Umbilical cord (tissue), 2 donors: ENCODE results near the gene TTC38. TPM values are rescaled to one million over a fixed set of nuclear protein-coding genes. Genes with fewer than 3 reads are reported as not detected.
"Not testable (repeated sequence)": the region's sequence is repeated elsewhere in the genome, so short reads cannot be mapped to it uniquely, and the experiment has no call there.

Experiments
- DNase-seq: peaks from one replicate; pipeline ENCODE4 v3.0.0-alpha.2; 2015; ENCODE audit warnings: low spot score
- total RNA-seq: library from RNA; depleted of rRNA; stranded (reverse); fragments of >200 nt; gene quantifications from one replicate; pipeline ENCODE4 v1.2.3, GENCODE V29; 2014; ENCODE audit warnings: low replicate concordance; ENCODE audit not compliant: insufficient read depth

The TTC38 gene
- total RNA-seq, 1 donor from 2014 or later = 20.7 TPM

- DNase-seq = no peak
Observed at GRCh38 chr22:46295277-46295971, 27.6 kb downstream of the TTC38 start.

DNA sequence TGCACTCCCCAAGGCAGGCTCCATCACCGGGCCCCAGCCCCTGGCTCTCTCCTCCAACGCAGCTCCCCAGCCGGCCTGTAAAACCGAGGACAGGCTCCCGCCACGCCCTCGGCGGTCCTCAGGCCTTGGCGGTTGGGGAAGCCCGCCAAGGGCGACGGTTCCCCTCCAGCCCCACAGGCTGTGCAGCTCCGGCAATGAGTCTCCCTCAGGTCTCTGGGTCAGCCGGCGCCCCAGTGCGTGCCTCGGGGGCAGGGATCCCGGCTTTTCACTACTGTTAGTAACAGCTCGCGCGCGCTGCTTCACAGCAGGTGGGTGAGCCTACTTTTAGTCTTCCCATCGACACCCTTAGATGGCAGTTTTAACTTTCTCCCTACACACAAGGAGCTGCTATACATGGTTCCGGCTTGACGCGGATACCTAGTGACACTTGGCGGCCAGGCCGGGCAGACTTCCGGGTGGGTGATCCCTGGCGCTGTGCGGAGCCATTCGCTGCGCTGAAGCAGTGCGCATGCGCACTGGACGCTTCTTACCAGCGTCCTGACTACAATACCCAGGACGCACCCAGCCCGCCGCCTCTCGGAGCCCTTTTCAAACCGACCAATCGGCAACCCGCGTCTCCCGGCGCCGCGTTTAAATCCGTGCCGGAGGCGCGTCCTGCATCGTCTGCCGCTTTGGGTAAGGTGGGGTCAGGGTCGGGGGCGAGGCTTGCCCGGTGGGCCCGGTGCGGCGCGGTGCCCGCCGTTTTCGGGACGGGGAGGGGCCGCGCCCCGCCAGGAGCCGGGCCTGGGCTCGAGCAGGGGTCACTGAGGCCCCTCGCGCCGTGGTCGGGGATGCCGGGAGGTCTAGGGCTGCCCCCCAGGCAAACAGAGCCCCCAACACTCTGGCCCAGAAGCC is 28.7 kb downstream of the TTC38 start, which contains the start of gene GTSE1:
Gene GTSE1 (plus strand): TSS at position 614 of the 894 bp plus-strand sequence. CDS start 531 bp downstream, outside the sequence.
- peak; percentile 99 for DNase-seq

DNA sequence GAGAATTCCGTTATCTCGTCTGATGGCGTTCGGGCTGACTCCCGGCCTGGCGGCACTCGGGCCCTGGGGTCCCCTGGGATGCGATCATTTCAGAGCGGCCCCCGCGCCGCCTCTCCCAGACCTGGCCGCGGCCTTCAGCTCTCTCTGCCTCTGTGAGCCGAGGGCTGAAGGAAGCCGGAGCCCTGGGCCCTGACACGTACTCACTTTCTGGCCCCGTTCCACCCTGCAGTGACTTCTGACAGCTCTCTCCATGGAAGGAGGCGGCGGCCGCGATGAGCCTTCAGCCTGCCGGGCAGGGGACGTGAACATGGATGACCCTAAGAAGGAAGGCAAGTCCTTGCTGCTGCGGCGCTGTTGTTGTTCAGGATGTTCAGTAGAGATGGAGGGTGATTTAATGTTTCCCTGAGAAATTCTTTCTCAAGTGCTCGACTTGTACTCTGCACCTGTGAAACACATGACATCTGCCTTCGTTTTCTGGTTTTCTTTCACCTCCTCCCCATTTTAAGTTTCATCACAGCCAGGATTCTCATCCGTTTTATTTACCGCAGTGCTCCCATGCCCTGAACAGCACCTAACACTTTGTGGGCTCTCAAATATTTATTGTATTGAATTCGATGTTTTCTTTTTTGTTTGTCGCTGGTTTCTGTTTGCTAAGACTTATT is 29.5 kb downstream of the TTC38 start:
- no peak for DNase-seq

GRCh38 chr22:46299101-46299500 is 31.3 kb downstream of the TTC38 start:
- no peak for DNase-seq

- DNase-seq = no peak
Observed at GRCh38 chr22:46300491-46300890, 32.7 kb downstream of the TTC38 start.

DNA sequence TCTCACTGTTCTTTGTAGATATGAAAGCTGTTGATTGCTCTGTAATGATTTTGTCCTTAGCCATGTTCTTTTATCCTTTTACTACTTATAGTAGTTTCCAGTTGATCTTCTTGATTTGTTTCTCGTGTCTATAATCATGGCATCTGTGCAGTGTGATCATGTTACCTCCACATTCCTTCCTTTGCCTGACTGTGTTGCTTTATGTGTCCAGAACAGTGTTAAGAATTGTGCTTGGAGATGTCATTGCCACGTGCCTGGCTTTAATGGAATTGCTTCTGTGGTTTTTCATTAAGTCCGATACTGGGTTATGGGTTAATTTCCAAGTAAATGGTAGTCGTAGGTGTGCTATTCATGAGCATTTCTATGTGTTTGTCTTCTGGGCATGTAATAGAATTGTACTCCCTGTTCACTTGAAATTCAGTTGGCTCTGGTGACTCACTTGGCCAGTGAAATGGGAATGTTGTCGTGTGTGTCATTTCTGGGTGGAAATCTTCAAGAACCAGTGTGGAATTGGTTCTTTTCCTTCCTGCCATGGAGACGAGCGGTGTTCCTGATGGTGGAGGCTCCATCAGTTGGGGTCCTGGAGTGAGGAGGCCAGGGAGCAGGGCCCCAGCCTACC is 35.6 kb downstream of the TTC38 start:
- no peak for DNase-seq

DNA sequence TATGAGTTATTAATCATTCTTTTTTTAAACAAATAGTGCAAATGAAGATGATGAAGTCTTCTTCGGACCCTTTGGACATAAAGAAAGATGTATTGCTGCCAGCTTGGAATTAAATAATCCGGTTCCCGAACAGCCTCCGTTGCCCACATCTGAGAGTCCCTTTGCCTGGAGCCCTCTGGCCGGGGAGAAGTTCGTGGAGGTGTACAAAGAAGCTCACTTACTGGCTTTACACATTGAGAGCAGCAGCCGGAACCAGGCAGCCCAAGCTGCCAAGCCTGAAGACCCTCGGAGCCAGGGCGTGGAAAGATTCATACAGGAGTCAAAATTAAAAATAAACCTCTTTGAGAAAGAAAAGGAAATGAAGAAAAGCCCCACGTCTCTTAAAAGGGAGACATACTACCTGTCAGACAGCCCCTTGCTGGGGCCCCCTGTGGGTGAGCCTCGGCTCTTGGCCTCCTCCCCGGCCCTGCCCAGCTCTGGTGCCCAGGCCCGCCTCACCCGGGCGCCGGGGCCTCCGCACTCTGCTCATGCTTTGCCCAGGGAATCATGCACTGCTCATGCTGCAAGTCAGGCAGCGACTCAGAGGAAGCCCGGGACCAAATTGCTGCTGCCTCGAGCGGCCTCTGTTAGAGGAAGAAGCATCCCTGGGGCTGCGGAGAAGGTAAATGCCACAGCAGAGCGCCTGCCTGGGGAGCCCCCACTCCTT is 40.6 kb downstream of the TTC38 start:
- DNase-seq = no peak

GRCh38 chr22:46309526-46310085 is 41.8 kb downstream of the TTC38 start:
- DNase-seq = no peak

GRCh38 chr22:46312056-46312455 is 44.2 kb downstream of the TTC38 start:
- no peak for DNase-seq

- not testable (repeated sequence) for DNase-seq
Observed at GRCh38 chr22:46312848-46313247, 45.0 kb downstream of the TTC38 start.

DNA sequence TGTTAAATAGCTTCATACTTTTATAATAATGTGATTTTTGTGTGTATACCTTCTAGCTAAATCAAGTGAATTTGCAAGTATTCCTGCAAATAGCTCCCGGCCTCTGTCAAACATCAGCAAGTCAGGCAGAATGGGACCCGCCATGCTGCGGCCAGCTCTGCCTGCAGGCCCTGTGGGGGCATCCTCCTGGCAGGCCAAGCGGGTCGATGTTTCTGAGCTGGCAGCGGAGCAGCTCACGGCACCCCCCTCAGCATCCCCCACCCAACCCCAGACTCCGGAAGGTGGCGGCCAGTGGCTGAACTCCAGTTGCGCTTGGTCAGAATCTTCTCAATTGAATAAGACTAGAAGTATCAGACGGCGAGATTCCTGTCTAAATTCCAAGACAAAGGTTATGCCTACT is 48.2 kb downstream of the TTC38 start:
- no peak for DNase-seq

- DNase-seq = no peak
Observed at GRCh38 chr22:46317646-46318045, 49.8 kb downstream of the TTC38 start.

DNA sequence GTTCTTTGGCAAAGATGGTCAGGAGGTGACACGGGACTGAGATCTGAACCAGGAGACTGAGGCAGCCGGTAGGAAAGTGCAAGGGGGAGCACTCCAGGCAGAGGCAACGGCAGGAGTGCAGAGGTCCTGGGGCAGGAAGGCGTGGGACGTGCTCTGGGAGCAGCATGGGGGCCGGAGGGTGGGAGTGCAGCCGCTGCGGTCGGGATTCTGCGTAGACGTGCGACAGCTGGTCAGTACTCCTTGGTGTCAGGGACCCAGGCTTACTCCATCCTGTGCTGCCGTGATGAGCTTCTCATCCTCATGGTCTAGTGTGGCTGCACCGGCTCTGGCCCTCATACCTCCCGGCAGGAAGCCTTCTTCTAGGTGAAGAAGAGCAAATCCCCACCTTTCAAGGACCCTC is 50.8 kb downstream of the TTC38 start:
- no peak for DNase-seq

DNA sequence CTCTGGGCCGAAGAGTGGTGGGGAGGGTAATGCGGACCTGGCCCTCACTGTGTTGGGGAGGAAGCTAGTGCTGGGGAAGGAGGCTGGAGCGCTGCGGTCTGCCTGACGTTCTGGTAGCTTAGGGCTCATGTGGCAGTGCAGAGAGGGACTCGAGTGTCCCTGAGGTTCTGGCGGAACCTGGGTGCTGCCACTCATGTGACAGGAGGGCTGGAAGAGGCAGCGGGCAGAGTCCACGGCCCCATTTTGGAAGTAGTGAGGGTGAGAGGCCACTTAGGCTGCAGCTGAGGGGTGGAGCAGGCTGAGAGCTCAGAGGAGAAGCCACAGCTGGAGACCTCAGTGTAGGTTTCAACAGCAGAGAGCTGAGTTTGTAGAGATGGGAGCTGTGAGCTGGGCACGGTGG is 51.5 kb downstream of the TTC38 start:
- DNase-seq = no peak

GRCh38 chr22:46320166-46320710 is 52.4 kb downstream of the TTC38 start:
- no peak for DNase-seq

DNA sequence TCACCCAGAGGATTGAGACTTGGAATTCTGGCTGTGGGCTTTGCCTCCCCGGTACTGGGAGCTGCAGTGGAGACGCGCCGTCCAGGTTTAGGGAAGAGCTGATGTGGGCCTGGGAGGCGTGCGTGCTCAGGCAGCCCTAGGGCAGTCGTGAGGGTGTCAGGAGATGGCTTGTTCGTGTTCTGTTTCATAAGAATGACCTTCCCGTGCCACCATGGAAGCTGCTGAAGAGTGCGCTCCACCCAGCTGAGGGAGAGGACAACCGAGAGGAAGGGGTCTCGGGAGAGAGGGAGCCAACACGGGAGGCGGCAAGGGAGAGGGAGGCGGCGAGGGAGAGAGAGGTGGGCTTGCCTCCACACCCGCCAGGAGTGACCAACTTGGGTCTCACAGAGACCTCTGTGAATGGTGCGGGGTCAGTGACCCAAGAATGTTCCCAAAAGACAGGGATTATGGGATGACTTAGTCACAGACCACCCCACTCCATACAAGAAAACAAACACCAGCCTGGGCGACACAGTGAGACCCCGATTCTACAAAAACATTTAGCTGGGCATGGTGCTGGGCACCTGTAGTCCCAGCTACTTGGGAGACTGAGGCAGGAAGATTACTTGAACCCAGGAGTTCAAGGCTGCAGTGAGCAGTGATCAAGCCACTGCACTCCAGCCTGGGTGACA is 53.0 kb downstream of the TTC38 start:
- DNase-seq = no peak

GRCh38 chr22:46322711-46323110 is 54.9 kb downstream of the TTC38 start:
- no peak for DNase-seq

- DNase-seq = no peak
Observed at GRCh38 chr22:46323162-46323561, 55.4 kb downstream of the TTC38 start.

GRCh38 chr22:46326066-46326680 is 58.4 kb downstream of the TTC38 start:
- no peak for DNase-seq
